ENCODE data around the gene WFIKKN1.

Gene WFIKKN1, protein sequence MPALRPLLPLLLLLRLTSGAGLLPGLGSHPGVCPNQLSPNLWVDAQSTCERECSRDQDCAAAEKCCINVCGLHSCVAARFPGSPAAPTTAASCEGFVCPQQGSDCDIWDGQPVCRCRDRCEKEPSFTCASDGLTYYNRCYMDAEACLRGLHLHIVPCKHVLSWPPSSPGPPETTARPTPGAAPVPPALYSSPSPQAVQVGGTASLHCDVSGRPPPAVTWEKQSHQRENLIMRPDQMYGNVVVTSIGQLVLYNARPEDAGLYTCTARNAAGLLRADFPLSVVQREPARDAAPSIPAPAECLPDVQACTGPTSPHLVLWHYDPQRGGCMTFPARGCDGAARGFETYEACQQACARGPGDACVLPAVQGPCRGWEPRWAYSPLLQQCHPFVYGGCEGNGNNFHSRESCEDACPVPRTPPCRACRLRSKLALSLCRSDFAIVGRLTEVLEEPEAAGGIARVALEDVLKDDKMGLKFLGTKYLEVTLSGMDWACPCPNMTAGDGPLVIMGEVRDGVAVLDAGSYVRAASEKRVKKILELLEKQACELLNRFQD

DNA sequence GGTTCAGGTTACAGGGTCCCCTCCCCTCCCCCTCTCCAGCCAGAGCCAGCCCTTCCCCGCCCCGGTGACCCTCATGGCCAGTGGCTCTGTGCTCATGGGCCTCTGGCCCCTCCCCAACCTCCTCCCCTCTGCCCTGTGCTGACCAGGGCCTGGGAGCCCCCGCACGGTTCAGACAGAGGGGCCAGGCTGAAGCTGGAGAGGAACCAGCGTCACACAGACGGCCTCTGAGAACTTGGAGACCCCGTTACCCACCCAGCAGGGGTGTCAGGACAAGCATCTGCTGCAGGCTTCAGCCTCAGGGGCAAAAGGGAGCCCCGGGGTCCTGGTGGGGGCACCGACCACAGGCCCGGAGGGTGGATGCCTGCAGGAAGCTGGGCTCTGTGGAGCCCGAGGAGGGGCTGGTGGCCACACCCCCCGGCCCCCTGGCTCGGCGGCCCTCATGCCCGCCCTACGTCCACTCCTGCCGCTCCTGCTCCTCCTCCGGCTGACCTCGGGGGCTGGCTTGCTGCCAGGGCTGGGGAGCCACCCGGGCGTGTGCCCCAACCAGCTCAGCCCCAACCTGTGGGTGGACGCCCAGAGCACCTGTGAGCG lies at the start of gene WFIKKN1:
TSS of gene WFIKKN1 (plus strand) at position 171 of the 591 bp plus-strand sequence. CDS start at position 440, 269 bp downstream.
- no peak for DNase-seq (ENCODE audit: low read depth in 2 of 2)

DNA sequence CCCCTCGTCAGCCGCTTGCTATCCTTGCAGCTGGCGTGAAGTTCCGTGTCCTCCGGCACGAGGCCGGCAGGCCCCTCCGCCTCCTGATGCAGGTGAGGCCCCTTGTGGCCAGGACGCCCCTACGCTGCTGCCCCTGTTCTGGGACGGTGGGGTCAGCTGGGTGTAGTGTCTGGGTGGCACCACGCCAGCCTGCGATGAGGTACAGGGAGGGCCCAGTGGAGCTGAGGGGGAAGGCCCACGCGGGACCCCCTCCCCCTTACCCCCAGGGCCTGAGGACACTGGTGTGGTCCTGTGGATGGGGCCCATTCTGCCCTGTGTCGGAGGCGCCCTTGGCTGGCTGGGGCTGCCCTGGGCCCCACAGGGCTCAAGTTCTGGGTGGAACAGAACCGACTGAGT lies 48.6 kb upstream of the WFIKKN1 start:
- DNase-seq (ENCODE audit: low read depth in 2 of 2): no peak

DNA sequence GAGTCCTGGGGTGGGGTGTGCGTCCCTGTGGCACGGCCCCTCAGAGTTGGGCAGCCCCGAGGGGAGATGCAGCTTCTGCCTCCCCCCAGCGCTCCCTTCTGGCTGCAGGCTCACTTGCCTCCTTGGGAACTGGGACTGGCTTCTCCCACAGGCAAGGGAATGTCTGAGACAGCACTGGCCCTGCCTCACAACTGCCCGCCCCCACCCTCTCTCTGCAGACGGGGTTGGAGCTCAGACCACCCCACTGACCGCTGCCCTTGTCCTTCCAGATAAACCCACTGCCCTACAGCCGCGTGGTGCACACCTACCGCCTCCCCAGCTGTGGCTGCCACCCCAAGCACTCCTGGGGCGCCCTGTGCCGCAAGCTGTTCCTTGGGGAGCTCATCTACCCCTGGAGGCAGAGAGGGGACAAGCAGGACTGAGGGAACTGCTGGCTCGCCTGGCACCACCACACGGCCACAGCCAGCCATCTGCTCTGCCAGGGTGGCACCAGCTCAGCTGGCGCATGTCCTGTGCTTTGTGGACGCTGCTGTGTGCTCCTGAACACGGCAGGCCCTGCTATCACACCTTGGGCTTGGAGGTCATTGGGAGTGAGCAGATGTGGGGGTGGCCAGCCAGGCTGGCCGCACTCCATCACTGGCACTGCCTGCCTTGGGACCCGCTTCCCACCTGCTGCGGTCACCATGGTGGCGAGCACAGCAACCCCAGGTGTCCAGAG lies 48.0 kb upstream of the WFIKKN1 start:
- no peak for DNase-seq (ENCODE audit: low read depth in 2 of 2)

DNA sequence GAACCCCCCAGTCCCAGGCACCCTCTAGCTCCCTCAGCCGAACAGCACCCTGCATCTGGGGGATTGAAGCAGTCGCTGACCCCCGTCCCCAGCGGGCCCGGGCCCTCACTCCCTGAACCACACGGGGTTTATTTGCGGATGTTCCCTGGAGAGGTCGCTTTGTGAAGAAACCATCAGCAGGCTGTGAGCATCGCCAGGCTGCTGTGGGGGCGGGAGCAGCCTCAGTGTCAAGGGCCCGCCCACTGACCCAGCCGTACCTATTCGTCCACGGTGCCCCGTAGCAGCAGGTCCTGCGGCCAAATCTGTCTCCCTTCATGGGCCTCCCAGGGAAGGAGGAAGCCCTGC lies 47.3 kb upstream of the WFIKKN1 start:
- DNase-seq (ENCODE audit: low read depth in 2 of 2): no peak

DNA sequence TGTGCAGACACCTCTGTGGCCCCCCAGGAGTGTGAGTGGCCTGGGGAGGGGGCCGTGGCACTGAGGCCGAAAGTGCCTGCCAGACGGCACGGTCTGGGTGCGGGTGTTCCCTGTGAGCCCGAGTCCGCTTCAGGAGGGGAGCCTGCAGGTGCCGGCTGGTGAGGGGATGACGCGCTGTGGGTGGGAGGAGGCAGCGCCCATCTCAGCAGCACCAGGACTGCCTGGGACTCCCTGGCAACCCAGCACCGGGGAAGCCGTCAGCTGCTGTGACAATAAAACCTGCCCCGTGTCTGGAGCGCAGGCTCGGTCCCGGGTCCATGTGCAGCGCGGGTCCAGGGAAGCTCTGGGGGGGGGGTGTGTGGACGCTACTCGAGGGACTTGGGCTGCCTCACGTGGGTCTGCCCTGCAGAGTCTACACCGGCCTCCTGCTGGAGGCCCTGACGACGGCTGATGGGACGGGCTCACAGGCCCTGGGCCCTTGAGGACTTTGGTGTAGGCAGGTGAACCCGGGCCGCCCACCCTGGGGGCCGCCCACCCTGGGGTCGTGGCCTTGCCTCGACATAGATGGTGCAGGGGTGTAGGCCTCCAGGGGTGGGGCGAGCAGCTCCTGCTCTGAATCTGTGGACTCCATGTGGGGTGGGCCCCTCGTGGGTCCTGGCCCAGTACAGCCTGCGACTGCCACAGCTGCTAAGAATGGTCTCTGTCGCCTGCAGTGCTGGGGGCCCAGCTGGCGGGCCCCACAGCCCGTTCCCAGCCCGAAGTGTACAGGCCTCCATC lies 46.8 kb upstream of the WFIKKN1 start:
- no peak for DNase-seq (ENCODE audit: low read depth in 2 of 2)

DNA sequence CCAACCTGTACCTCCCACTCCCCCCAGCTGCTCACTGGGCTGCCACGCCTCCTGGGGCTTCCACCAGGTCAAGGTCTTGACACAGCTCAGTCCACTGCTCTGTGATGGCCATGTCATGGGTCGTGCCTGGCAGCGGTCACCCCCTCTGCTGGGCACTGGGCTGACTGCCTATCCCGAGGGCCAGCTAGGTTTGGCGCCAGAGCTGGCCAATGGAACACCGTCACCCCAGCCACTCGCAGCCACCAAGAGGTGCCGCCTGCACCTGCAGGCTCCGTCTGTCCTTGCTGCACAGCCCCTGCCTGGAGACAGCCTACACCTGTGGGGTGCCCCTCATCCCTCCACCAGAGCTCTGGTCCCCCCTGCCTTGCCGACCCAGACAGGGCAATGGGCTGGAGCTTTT lies 45.4 kb upstream of the WFIKKN1 start:
- DNase-seq (ENCODE audit: low read depth in 2 of 2): no peak

DNA sequence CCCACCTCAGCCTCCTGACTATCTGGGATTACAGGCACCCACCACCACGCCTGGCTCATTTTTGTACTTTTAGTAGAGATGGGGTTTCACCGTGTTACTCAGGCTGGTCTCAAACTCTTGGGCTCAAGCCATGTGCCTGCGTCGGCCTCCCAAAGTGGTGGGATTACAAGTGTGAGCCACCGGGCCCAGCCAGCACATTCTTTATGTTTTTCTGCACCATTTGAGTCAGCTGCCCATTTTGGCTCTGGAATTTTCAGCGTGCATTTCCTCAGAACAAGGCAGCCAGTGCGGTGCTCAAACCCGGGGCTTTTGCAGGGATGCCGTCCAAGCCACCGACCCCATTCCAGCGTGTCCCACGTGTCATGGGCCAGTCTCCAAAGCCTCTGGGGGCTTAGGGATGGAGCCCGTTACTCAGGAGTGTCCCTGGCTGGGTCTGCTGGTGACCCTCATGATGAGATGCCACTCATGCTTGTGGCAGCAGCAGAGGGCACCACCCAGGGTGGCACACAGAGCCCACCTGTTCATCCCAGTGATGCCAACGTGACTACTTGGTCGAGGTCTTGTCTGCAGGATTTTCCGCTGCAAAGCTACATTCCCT lies 44.6 kb upstream of the WFIKKN1 start:
- no peak for DNase-seq (ENCODE audit: low read depth in 2 of 2)

DNA sequence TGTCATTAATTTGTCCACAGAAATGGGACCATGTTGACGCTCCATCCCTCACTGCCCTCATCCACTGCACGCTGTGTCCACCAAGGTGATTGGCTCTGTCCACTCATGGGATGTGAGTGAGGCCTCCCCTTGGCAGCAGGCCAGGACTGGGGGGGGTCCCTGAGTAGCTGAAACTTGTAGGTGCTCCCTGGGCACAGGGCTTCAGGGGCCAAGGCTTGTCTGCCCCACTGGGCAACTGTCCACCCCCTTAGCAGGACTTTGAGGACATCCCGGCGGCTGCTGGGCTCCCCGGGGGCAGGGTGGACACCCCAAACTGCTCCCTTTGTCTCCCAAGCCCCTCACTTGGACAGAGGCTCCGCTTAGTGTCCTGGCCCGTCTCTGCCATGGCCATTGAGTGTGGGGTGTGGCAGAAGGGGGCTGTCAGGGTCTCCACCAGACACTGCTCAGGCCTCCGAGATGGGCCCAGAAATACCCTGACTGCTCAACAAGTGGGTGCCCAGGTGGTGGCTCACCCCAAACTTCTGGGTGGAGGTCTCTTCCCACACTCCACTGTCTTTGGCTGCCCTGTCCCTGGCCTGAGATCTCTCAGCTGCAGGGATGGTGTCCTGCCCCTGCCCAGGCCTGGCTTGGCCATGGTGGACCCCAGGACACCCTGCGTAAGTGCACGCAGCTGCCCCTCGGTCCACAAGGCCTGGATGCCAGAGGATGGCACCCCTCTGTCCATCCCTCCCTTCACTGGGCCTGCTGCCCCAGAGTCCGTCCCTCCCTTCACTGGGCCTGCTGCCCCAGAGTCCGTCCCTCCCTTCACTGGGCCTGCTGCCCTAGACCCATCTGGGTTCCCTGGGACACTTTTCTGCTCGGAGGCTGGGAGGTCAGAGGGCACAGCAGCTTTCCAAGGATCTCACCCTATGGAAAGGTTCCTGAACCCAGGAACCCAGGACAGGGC lies 43.9 kb upstream of the WFIKKN1 start:
- DNase-seq (ENCODE audit: low read depth in 2 of 2): no peak

DNA sequence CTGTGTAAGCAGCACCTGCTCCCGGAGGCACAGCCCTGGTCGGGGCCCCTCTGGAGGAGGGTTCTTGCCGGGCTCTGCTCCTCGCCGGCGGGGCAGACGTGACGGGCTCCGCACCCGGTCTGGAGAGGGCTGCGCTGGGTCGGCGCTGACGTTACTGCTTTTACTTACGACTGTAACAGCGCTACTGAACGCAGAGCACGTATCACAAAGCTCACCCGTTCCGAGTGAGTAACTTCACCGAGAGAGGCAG lies 42.2 kb upstream of the WFIKKN1 start:
- DNase-seq (ENCODE audit: low read depth in 2 of 2): peak in 1 of 2 donors; percentile 28

DNA sequence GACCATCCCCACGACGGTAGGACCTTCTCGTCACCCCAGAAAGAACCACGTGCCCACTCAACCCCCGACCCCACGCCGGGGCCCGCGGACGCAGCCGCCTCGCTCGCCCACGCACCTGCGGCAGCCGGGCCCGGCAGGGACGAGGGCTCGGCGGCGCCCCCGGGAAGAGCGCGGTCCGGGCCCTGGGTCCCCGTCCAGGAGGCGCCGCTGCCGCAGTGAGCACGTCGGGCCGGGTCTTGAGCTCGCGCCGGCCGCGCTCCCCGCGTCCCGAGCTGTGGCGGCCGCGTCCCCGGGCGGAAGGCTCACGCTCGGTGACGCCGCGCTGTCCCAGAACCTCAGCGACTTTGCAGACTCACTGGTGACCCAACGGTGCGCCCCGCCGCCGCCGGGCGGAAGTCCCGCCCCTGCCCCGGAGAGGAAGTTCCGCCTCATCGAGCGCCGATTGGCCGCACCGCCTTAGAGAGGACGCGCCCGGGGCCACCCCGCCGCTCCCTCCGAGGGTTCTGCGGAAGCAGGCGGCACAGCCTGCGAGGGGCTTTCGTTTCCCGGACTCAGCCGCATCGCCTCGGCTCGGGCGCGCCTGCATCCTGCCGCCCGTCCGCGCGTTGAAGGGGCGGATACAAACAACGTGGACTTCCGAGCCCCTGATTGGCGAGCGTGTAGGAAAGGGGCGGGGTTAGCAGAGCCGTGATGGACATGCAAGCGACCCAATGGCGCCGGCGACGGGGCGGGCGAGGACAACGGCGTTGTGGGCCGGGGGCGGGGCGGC lies 41.7 kb upstream of the WFIKKN1 start:
- DNase-seq (ENCODE audit: low read depth in 2 of 2): peak; percentile 97

DNA sequence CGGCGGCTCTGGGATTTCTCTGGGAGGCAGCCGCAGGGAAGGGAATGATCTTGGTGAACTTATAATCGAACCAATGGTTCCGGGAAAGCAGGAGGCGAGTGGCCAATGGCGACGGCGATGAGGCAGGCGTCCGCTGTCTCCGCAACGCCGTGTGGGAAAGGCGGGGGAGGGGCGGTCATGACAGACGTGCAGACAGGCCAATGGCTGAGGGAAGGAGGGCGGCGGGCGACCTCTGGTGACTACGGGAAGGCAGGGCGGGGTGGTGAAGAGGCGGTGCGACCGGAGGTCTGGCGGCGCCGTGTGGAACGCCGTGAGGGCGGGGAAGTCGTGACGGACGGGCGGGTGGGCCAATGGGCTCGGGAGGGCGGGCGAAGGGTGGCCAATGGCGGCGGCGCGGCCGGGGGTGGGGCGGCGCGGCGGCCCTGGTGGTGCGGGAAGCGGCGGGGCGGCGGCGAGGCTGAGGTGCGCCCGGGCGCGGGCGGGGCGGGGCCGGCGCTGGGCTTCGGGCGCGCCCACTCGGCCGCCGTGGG lies 41.1 kb upstream of the WFIKKN1 start, which contains the start of gene RAB40C:
TSS of gene RAB40C (plus strand) at position 409 of the 530 bp plus-strand sequence. CDS start 226 bp downstream, outside the sequence.
- peak; percentile 99 for DNase-seq (ENCODE audit: low read depth in 2 of 2)

DNA sequence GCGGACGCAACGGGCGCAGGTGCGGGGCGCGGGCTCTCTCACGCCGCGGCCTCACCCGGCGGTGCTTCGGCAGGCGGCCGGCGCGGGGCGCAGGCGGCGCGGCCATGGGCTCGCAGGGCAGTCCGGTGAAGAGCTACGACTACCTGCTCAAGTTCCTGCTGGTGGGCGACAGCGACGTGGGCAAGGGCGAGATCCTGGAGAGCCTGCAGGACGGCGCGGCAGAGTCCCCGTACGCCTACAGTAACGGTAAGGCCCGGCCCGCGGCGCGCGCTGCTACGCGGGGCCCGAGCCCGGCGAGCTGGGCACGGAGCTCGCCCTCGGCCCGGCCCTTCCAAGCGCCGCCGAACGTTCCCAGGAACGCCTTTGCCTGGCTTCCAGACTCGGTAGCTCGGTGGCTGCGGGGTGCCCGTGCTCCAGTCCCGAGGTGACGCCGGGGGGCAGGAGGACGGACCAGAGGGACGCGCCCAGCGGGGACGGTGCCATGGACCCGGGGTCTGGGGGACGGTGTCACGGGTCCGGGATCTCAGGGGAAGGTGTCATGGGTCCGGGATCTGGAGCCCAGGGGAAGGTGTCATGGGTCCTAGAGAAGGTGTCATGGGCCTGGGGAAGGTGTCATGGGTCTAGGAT lies 40.5 kb upstream of the WFIKKN1 start:
- DNase-seq (ENCODE audit: low read depth in 2 of 2): no peak

DNA sequence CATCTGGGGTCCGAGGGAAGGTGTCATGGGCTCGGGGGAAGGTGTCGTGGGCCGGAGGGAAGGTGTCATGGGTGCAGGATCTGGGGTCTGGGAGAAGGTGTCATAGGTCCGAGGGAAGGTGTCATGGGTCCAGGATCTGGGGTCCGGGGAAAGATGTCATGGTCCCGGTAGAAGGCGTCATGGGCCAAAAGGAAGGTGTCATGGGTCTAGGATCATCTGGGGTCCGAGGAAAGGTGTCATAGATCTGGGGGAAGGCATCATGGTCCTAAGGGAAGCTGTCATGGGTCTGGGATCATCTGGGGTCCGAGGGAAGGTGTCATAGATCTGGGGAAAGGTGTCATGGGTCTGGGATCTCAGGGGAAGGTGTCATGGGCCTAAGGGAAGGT lies 40.0 kb upstream of the WFIKKN1 start:
- DNase-seq (ENCODE audit: low read depth in 2 of 2): no peak

DNA sequence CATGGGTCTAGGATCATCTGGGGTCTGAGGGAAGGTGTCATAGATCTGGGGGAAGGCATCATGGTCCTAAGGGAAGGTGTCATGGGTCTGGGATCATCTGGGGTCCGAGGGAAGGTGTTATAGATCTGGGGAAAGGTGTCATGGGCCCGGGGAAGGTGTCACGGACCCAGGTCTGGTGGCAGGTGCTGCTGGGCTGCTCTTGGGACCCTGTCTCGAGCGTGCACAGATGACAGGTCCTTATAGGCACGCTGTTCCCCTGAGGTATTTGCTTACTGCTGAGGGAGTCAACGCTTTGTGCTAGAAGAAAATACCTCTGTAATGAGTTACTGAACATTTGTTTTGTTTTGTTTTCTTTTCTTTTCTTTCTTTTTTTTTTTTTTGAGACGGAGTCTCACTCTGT lies 39.6 kb upstream of the WFIKKN1 start:
- no peak for DNase-seq (ENCODE audit: low read depth in 2 of 2)

DNA sequence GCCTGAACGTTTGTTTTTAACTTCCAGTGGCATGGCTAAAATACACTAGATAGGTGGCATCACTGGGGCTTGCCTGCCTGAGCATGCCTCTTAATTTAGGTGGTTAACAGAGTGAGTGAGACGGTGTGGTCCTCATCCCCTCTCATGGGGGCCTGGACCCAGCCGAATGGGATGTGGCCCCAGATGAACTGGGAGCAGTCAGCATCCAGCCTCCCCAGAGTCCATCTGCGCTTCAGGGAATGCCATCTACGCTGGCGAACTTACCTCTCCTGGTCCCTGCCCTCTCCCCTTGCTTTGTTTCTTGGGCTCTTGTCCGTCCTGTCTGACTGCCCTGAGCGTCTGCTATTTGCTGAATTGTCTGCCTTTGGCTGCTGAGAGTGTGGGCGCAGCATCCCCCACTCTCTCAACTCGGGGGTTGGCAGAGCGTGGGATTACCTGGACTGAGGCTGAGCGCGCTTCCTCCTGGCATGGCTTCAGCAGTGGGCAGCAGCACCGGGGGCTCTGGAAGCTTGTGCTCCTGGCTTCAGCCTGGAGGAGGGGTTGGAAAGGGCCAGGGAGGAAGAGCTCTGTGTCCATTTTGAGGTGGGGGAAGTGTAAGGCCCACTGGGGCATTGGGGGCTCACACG lies 38.8 kb upstream of the WFIKKN1 start:
- no peak for DNase-seq (ENCODE audit: low read depth in 2 of 2)

DNA sequence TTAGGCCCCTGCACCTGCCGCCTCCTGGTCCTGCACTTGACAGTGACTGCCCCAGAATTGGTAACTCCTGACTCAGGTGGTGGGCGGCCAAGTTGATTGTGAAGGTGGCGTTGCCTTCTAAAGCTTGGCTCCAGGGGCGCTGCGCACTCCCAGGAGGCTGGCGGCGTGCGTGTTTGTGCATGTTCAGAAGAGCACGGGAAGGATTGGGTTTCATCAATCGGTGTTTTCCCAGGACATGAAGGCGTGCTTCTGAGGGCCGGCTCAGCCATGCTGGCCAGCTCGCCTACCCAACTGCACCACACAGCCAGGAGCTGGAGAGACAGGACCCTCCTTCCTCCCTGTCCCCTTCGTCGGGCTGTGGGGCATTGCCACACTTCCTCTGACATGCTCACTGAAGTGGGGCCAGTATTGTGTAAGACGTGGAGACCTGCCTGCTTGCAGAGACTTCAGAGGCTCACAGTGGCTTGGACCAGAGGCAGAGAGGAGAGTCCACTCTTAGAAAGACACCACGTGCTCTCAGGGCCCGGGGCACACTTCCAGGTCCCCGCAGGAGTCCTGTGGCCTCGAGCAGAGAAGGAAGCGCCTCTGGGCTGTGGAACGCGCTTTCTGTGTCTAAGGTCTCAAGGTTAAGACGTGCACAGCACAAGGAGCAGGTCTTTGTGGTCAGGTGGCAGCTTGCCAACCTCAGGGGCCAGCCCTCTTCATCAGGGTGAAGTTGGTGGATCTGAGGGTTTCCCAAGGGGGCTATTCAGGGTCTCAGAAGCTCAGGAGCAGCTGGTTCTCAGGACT lies 38.1 kb upstream of the WFIKKN1 start:
- DNase-seq (ENCODE audit: low read depth in 2 of 2): no peak

DNA sequence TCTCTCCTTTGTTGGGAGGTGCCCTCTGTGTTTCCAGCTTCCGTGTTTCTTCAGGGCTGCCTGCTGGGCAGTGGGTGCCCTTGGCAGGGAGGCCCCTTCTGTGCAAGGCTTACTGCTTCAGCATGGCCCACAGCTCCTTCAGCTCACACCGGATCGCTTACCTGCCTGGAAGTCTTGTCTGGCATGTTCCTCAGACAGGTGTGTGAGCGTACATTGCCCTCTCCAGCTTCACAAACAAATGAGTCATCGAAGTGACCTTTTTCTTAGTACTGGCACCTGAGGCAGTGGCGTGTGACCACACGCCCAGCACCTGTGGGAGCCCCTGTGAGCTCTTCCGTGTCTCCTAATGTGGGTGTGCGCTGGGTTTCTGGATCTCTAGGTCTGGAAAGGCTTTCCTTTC lies 37.4 kb upstream of the WFIKKN1 start:
- no peak for DNase-seq (ENCODE audit: low read depth in 2 of 2)

DNA sequence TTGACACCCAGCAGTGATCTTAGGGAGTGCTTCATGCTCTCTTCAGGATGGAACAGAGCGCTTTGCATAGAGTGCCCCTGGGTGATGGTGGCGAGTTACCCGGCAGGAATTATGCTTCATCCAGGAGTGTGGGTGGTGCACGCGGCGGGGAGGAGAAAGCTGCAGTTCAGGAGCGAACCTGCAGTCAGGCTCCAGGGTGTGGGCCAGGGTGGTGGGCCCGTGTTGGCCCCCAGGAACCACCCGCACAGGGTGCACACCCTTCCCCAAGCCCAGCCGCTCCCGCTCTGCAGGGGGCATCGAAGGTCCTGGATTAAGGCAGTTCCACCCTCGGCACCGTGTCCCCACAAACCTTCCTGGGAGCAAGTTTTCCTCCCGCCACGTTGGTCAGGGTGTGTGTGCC lies 37.0 kb upstream of the WFIKKN1 start:
- DNase-seq (ENCODE audit: low read depth in 2 of 2): no peak
